Thyroid gland (tissue), 4 donors: Measurements from ENCODE around the gene NCKAP5. TPM values are rescaled to one million over a fixed set of nuclear protein-coding genes. Genes with fewer than 3 reads are reported as not detected.

Experiments used
- DNase-seq, 2 donors: peaks; one replicate each; pipeline ENCODE4 v3.0.0-alpha.2; 2019
- H3K27ac ChIP-seq, 3 donors: fragments of 200-600 bp; sonication (generic); 1 replicate in 2 of 3; 2 replicates in 1 of 3; pipeline ENCODE4 v1.5.1; 2016 to 2019; ENCODE audit warnings: mild to moderate bottlenecking in 1 of 3, moderate library complexity in 1 of 3
- H3K27me3 ChIP-seq: fragments of 200-600 bp; sonication (generic); one replicate; pipeline ENCODE4 v1.5.1; 2019
- H3K36me3 ChIP-seq, 2 donors: fragments of 200-600 bp; sonication (generic); one replicate each; pipeline ENCODE4 v1.5.1; 2016 to 2019
- H3K4me1 ChIP-seq, 2 donors: fragments of 200-600 bp; sonication (generic); one replicate each; pipeline ENCODE4 v1.5.1; 2017 to 2019
- H3K4me3 ChIP-seq, 3 donors: fragments of 200-600 bp; sonication (generic); replicated peaks in 1 of 3; 1 replicate in 2 of 3; 2 replicates in 1 of 3; pipeline ENCODE4 v1.5.1; 2016; ENCODE audit warnings: mild to moderate bottlenecking in 1 of 3
- H3K9me3 ChIP-seq: fragments of 200-600 bp; sonication (generic); one replicate; pipeline ENCODE4 v1.5.1; 2017
- POLR2A ChIP-seq, 2 donors: fragments of 450-650 bp; IDR thresholded peaks; one replicate each; pipeline ENCODE4 v1.6.1; 2017; ENCODE audit warnings: antibody characterized with exemption in 2 of 2, mild to moderate bottlenecking in 2 of 2, moderate library complexity in 1 of 2
- WGBS, 2 donors: methylation state at CpG; one replicate each; pipeline ENCODE4 v1.1.5; 2017; 5-methylcytosine and 5-hydroxymethylcytosine counted together
- intact Hi-C: fragments of 100-400 bp; cut with DNase I; formaldehyde crosslinking; loops from one replicate; pipeline ENCODE4 v1.15.1; 2023
- total RNA-seq, 4 donors: library from RNA; depleted of rRNA; stranded (reverse); fragments of >200 nt; gene quantifications; one replicate each; pipeline ENCODE4 v1.2.3, GENCODE V29; 2016
- TF ChIP-seq, protein P1 (sequence below), 6 experiments: fragments of 200-600 bp in 3 of 6; fragments of 450-650 bp in 3 of 6; sonication (generic) in 3 of 6; IDR thresholded peaks; one replicate each; pipeline ENCODE4 v1.5.1; 2016 to 2019; ENCODE audit warnings: antibody characterized with exemption in 6 of 6, mild to moderate bottlenecking in 2 of 6, inconsistent platforms in 1 of 6, moderate library complexity in 1 of 6

The NCKAP5 gene
- total RNA-seq, 4 donors from 2014 or later: 0.45 to 1.2 (median 0.76) TPM

DNA sequence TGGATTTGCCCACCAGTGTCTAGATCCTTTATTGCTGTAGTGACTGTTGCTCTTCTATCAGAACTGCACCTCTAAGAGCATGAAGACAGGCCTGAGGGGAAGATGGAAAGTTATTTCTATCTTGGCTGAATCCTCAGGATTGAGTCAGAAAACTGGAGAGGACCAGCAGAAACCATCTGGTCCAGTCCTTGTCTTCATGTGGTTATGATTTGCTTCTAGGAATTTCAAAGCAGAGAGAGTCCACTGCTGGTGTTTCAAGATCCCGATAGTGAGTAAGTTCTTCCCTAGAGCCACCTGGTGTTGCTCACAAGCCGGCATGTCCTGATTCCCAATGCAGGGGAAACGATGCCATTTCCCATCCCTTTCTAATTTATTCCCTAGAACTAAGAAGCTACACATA, 84.2 kb downstream of the NCKAP5 start:
- H3K4me1 ChIP-seq: no peaks in the 10 kb centered on the region
- H3K9me3 ChIP-seq: no peaks in the 10 kb centered on the region
- H3K27ac ChIP-seq: no peak overlapping the region
- no peaks in the 10 kb centered on the region for H3K36me3 ChIP-seq
- DNase-seq: no peak
- 77 to 83% methylated on average over 3 of the region's 3 CpGs for WGBS, 2 donors
- TF ChIP-seq, protein P1, sequence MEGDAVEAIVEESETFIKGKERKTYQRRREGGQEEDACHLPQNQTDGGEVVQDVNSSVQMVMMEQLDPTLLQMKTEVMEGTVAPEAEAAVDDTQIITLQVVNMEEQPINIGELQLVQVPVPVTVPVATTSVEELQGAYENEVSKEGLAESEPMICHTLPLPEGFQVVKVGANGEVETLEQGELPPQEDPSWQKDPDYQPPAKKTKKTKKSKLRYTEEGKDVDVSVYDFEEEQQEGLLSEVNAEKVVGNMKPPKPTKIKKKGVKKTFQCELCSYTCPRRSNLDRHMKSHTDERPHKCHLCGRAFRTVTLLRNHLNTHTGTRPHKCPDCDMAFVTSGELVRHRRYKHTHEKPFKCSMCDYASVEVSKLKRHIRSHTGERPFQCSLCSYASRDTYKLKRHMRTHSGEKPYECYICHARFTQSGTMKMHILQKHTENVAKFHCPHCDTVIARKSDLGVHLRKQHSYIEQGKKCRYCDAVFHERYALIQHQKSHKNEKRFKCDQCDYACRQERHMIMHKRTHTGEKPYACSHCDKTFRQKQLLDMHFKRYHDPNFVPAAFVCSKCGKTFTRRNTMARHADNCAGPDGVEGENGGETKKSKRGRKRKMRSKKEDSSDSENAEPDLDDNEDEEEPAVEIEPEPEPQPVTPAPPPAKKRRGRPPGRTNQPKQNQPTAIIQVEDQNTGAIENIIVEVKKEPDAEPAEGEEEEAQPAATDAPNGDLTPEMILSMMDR (IDR thresholded peaks at IDR 0.05): no peak
- no peak for TF ChIP-seq POLR2A (IDR thresholded peaks at IDR 0.05)
- H3K27me3 ChIP-seq: no peaks in the 10 kb centered on the region
- intact Hi-C loops: no loop called here
- H3K4me3 ChIP-seq: no peak overlapping the region

GRCh38 chr2:133483181-133483580, 85.1 kb downstream of the NCKAP5 start:
- Histone ChIP-seq H3K27ac (no peak overlapping the region), H3K27me3 (no peaks in the 10 kb centered on the region), H3K9me3 (no peaks in the 10 kb centered on the region), H3K4me1 (no peaks in the 10 kb centered on the region), H3K4me3 (no peak overlapping the region), H3K36me3 (no peaks in the 10 kb centered on the region)
- intact Hi-C loops: no loop called here
- no peak for TF ChIP-seq POLR2A (IDR thresholded peaks at IDR 0.05)
- TF ChIP-seq, protein P1 (IDR thresholded peaks at IDR 0.05): no peak
- no peak for DNase-seq

GRCh38 chr2:133480707-133481429, 87.4 kb downstream of the NCKAP5 start:
- no peaks in the 10 kb centered on the region for H3K36me3 ChIP-seq
- DNase-seq: no peak
- TF ChIP-seq, protein P1 (IDR thresholded peaks at IDR 0.05): no peak
- no peak for TF ChIP-seq POLR2A (IDR thresholded peaks at IDR 0.05)
- no peaks in the 10 kb centered on the region for H3K27me3 ChIP-seq
- H3K9me3 ChIP-seq: no peaks in the 10 kb centered on the region
- H3K4me1 ChIP-seq: no peaks in the 10 kb centered on the region
- no peak overlapping the region for H3K27ac ChIP-seq
- WGBS, 2 donors: 80 to 88% methylated on average over 7 of the region's 7 CpGs
- intact Hi-C loops: no loop called here
- H3K4me3 ChIP-seq: no peak overlapping the region

- no peaks in the 10 kb centered on the region for H3K36me3 ChIP-seq
- TF ChIP-seq, protein P1 (IDR thresholded peaks at IDR 0.05): no peak
- no peak for TF ChIP-seq POLR2A (IDR thresholded peaks at IDR 0.05)
- no peak overlapping the region for H3K4me3 ChIP-seq
- no peak overlapping the region for H3K27ac ChIP-seq
- no peaks in the 10 kb centered on the region for H3K27me3 ChIP-seq
- intact Hi-C loops: no loop called here
- no peaks in the 10 kb centered on the region for H3K9me3 ChIP-seq
- no peak for DNase-seq
- H3K4me1 ChIP-seq: no peaks in the 10 kb centered on the region
These were observed 90.7 kb downstream of the NCKAP5 start for GRCh38 chr2:133477616-133477990.

- no peak for TF ChIP-seq POLR2A (IDR thresholded peaks at IDR 0.05)
- TF ChIP-seq, protein P1 (IDR thresholded peaks at IDR 0.05): no peak
- intact Hi-C loops: no loop called here
- 82 to 94% methylated on average over 3 of the region's 3 CpGs for WGBS, 2 donors
- Histone ChIP-seq H3K36me3 (no peaks in the 10 kb centered on the region), H3K4me3 (no peak overlapping the region), H3K4me1 (no peaks in the 10 kb centered on the region), H3K27me3 (no peaks in the 10 kb centered on the region), H3K9me3 (no peaks in the 10 kb centered on the region), H3K27ac (no peak overlapping the region)
- DNase-seq: no peak
These were observed 91.2 kb downstream of the NCKAP5 start for GRCh38 chr2:133476931-133477615.
